Neural cell (in vitro differentiated cells): ENCODE measurements around the gene EEF2K.

ENCODE experiments used
- EP300 ChIP-seq: fragments of 450-650 bp; conservative IDR thresholded peaks from 2 replicates; pipeline ENCODE4 v1.6.1; 2014; ENCODE audit warnings: antibody characterized with exemption, mild to moderate bottlenecking, moderate library complexity; ENCODE audit not compliant: poor library complexity, severe bottlenecking
- EZH2 ChIP-seq: fragments of 200-600, 300-800 bp; shearing (Covaris generic), sonication (generic); IDR thresholded peaks from 2 replicates; pipeline ENCODE4 v1.6.1; 2014; ENCODE audit warnings: antibody characterized with exemption, low read length, borderline replicate concordance, mild to moderate bottlenecking; ENCODE audit not compliant: insufficient read depth, poor library complexity, severe bottlenecking
- MXI1 ChIP-seq: fragments of 450-650 bp; conservative IDR thresholded peaks from 2 replicates; pipeline ENCODE4 v1.6.1; 2014; ENCODE audit warnings: antibody characterized with exemption, mild to moderate bottlenecking; ENCODE audit not compliant: poor library complexity, severe bottlenecking
- POLR2AphosphoS5 ChIP-seq: IDR thresholded peaks from 2 replicates; pipeline ENCODE4 v1.6.1; 2012
- TF ChIP-seq, protein P1 (sequence below): fragments of 450-650 bp; IDR thresholded peaks from 2 replicates; pipeline ENCODE4 v1.5.1; 2014; ENCODE audit warnings: antibody characterized with exemption, mild to moderate bottlenecking, moderate library complexity; ENCODE audit not compliant: poor library complexity, severe bottlenecking
- TF ChIP-seq, protein P2 (sequence below): IDR thresholded peaks from 2 replicates; pipeline ENCODE4 v1.6.1; 2012; ENCODE audit warnings: borderline replicate concordance

- TF ChIP-seq MXI1 (no peak), POLR2AphosphoS5 (no peak), EP300 (no peak), EZH2 (no peak)
- TF ChIP-seq, protein P1, sequence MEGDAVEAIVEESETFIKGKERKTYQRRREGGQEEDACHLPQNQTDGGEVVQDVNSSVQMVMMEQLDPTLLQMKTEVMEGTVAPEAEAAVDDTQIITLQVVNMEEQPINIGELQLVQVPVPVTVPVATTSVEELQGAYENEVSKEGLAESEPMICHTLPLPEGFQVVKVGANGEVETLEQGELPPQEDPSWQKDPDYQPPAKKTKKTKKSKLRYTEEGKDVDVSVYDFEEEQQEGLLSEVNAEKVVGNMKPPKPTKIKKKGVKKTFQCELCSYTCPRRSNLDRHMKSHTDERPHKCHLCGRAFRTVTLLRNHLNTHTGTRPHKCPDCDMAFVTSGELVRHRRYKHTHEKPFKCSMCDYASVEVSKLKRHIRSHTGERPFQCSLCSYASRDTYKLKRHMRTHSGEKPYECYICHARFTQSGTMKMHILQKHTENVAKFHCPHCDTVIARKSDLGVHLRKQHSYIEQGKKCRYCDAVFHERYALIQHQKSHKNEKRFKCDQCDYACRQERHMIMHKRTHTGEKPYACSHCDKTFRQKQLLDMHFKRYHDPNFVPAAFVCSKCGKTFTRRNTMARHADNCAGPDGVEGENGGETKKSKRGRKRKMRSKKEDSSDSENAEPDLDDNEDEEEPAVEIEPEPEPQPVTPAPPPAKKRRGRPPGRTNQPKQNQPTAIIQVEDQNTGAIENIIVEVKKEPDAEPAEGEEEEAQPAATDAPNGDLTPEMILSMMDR = no peak
- TF ChIP-seq, protein P2, sequence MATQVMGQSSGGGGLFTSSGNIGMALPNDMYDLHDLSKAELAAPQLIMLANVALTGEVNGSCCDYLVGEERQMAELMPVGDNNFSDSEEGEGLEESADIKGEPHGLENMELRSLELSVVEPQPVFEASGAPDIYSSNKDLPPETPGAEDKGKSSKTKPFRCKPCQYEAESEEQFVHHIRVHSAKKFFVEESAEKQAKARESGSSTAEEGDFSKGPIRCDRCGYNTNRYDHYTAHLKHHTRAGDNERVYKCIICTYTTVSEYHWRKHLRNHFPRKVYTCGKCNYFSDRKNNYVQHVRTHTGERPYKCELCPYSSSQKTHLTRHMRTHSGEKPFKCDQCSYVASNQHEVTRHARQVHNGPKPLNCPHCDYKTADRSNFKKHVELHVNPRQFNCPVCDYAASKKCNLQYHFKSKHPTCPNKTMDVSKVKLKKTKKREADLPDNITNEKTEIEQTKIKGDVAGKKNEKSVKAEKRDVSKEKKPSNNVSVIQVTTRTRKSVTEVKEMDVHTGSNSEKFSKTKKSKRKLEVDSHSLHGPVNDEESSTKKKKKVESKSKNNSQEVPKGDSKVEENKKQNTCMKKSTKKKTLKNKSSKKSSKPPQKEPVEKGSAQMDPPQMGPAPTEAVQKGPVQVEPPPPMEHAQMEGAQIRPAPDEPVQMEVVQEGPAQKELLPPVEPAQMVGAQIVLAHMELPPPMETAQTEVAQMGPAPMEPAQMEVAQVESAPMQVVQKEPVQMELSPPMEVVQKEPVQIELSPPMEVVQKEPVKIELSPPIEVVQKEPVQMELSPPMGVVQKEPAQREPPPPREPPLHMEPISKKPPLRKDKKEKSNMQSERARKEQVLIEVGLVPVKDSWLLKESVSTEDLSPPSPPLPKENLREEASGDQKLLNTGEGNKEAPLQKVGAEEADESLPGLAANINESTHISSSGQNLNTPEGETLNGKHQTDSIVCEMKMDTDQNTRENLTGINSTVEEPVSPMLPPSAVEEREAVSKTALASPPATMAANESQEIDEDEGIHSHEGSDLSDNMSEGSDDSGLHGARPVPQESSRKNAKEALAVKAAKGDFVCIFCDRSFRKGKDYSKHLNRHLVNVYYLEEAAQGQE = no peak
These were observed 17.8 kb upstream of the EEF2K start for GRCh38 chr16:22188267-22188594.
